ENCODE measurements around the gene SREBF2. TPM values are rescaled to one million over a fixed set of nuclear protein-coding genes. Genes with fewer than 3 reads are reported as not detected.

SREBF2 gene
- total RNA-seq, 1 experiment from 2014 or later: 129 TPM

GRCh38 chr22:41793871-41794270 lies 39.0 kb upstream of the SREBF2 start:
- no peak overlapping the region for H3K9ac ChIP-seq (ENCODE audit: low read length)
- ChIA-PET RAD21 (ENCODE audit: low non-redundant PET in 1 of 2, low total read pairs in 2 of 2, uncharacterized antibody in 2 of 2, unreplicated experiment in 2 of 2) (no interaction called here), POLR2A (no interaction called here), CTCF (no interaction called here)
- no peak for TF ChIP-seq FOSL1 (IDR thresholded peaks at IDR 0.05; ENCODE audit: low read depth)
- no peak for TF ChIP-seq ZNF274 (IDR thresholded peaks at IDR 0.05; ENCODE audit: low read depth, low read length)
- TF ChIP-seq POLR2A (IDR thresholded peaks at IDR 0.05; ENCODE audit: borderline replicate concordance, extremely low read depth, insufficient read depth, insufficient read length): no peak
- no peak for TF ChIP-seq SRF (IDR thresholded peaks at IDR 0.05; ENCODE audit: low read depth)
- no peak for TF ChIP-seq ZBTB33 (IDR thresholded peaks at IDR 0.05; ENCODE audit: extremely low read depth, insufficient replicate concordance, low read length)
- TF ChIP-seq MAX (IDR thresholded peaks at IDR 0.05): no peak
- no peak for TF ChIP-seq YY1 (IDR thresholded peaks at IDR 0.05; ENCODE audit: extremely low read depth, insufficient replicate concordance, low read depth, low read length)
- no peak for TF ChIP-seq CEBPB (IDR thresholded peaks at IDR 0.05; ENCODE audit: low read depth)
- no peak for TF ChIP-seq JUND (IDR thresholded peaks at IDR 0.05)
- no peak for TF ChIP-seq CBX3 (IDR thresholded peaks at IDR 0.05; ENCODE audit: low read depth)
- no peak overlapping the region for H3K4me2 ChIP-seq (ENCODE audit: low read length)
- H3K4me1 ChIP-seq (ENCODE audit: control insufficient read depth in 1 of 2, insufficient read depth in 2 of 2, low read length in 2 of 2): no peaks in the 10 kb centered on the region
- ATAC-seq (no peak), DNase-seq (ENCODE audit: low read depth, low spot score) (no peak)
- H3K9me2 ChIP-seq (ENCODE audit: insufficient read depth): no peaks in the 10 kb centered on the region
- H3K27me3 ChIP-seq (ENCODE audit: insufficient read depth, low read length): no peaks in the 10 kb centered on the region
- H3K27ac ChIP-seq (ENCODE audit: low read depth, low read length): no peak overlapping the region
- no peaks in the 10 kb centered on the region for H3K79me2 ChIP-seq (ENCODE audit: insufficient read depth, low read length)
- no peaks in the 10 kb centered on the region for H3K9me3 ChIP-seq (ENCODE audit: control insufficient read depth in 1 of 2, insufficient read depth in 1 of 2, low read depth in 1 of 2, low read length in 2 of 2)
- no TSS peak for BruUV-seq (replicated peaks)
- no peaks in the 10 kb centered on the region for H4K20me1 ChIP-seq (ENCODE audit: insufficient read depth)
- H3K36me3 ChIP-seq (ENCODE audit: control insufficient read depth in 1 of 2, insufficient read depth in 2 of 2, low read length in 2 of 2): no peaks in the 10 kb centered on the region
- no peak overlapping the region for H2AFZ ChIP-seq (ENCODE audit: low read depth, low read length, poor library complexity, severe bottlenecking)
- intact Hi-C loops (cut with micrococcal nuclease): no loop called here
- H3K4me3 ChIP-seq (replicated peaks in 1 of 2; ENCODE audit: low read depth in 1 of 2, low read length in 2 of 2): no peak overlapping the region
